Stomach (tissue), 9 donors: ENCODE data around the gene IMPDH1. TPM values are rescaled to one million over a fixed set of nuclear protein-coding genes. Genes with fewer than 3 reads are reported as not detected.

Experiments used
- DNase-seq, 2 donors: peaks; one replicate each; pipeline versions ENCODE4 v3.0.0 to v3.0.0-alpha.2; 2013 to 2019
- H3K27ac ChIP-seq, 5 donors: fragments of 200-600 bp in 4 of 5; sonication (generic) in 4 of 5; one replicate each; pipeline ENCODE4 v1.5.1; 2013 to 2019; ENCODE audit warnings: mild to moderate bottlenecking in 1 of 5, moderate library complexity in 1 of 5
- H3K27me3 ChIP-seq, 3 donors: fragments of 200-600 bp; sonication (generic); one replicate each; pipeline ENCODE4 v1.5.1; 2017 to 2019; ENCODE audit warnings: mixed run types in 1 of 3
- H3K36me3 ChIP-seq, 4 donors: fragments of 200-600 bp; sonication (generic); 1 replicate in 3 of 4; 2 replicates in 1 of 4; pipeline ENCODE4 v1.5.1; 2016 to 2019
- H3K4me1 ChIP-seq, 4 donors: fragments of 200-600 bp; sonication (generic); one replicate each; pipeline ENCODE4 v1.5.1; 2016 to 2019
- H3K4me3 ChIP-seq, 4 donors: fragments of 200-600 bp; sonication (generic) in 3 of 4; one replicate each; pipeline ENCODE4 v1.5.1; 2016 to 2019; ENCODE audit warnings: mild to moderate bottlenecking in 1 of 4
- H3K9me3 ChIP-seq, 4 donors: fragments of 200-600 bp; sonication (generic); one replicate each; pipeline ENCODE4 v1.5.1; 2016 to 2019
- CTCF ChIP-seq, 7 experiments: fragments of 450-650 bp in 4 of 7; fragments of 200-600 bp in 3 of 7; sonication (generic) in 3 of 7; IDR thresholded peaks; one replicate each; pipeline ENCODE4 v1.5.1; 2016 to 2019; ENCODE audit warnings: antibody characterized with exemption in 7 of 7, control low read depth in 2 of 7, mild to moderate bottlenecking in 1 of 7
- EP300 ChIP-seq: sonication (generic); formaldehyde crosslinking; IDR thresholded peaks from one replicate; pipeline ENCODE4 v1.6.1; 2017; ENCODE audit warnings: antibody characterized with exemption
- POLR2A ChIP-seq, 4 donors: fragments of 450-650 bp; IDR thresholded peaks; one replicate each; pipeline ENCODE4 v1.6.1; 2016; ENCODE audit warnings: antibody characterized with exemption in 4 of 4, control low read depth in 2 of 4, mild to moderate bottlenecking in 1 of 4, moderate library complexity in 1 of 4
- POLR2AphosphoS5 ChIP-seq, 3 donors: sonication (generic); formaldehyde crosslinking; IDR thresholded peaks; one replicate each; pipeline ENCODE4 v1.6.1; 2016; ENCODE audit warnings: antibody characterized with exemption in 3 of 3
- WGBS, 5 donors: extraction: QIAGEN DNeasy Blood & Tissue Kit in 3 of 5; methylation state at CpG; one replicate each; pipeline versions ENCODE4 v1.1.5 to v1.1.7; 2013 to 2018; 5-methylcytosine and 5-hydroxymethylcytosine counted together
- intact Hi-C: fragments of 100-400 bp; cut with DNase I; formaldehyde crosslinking; loops from one replicate; pipeline ENCODE4 v1.15.1; 2023; ENCODE audit warnings: low total_unique reads
- polyA plus RNA-seq, 3 donors: library from polyadenylated mRNA; stranded (reverse); fragments of 200-250 nt; gene quantifications; one replicate each; pipeline ENCODE4 v1.2.3, GENCODE V29; 2013
- total RNA-seq, 5 donors: library from RNA; depleted of rRNA; stranded (reverse); fragments of >200 nt; gene quantifications; one replicate each; pipeline versions ENCODE4 v1.1.0 to v1.2.3, GENCODE V29; 2014 to 2016
- donor health status: healthy with polysubstance abuse.
- donor health status: Bipolar disorder and iron deficiency.
- donor health status: healthy.

The IMPDH1 gene
- total and polyA plus RNA-seq, 8 donors: 32.7 to 188 (median 69.0) TPM

- 48 to 77% (median 67%) methylated on average over 6 of the region's 6 CpGs for WGBS, 5 donors
- peaks cover 0 to 60% (median 30%) of the 10 kb centered on the region in 3 donors for H3K27me3 ChIP-seq
- intact Hi-C loops: no loop called here
- DNase-seq: peak in 1 of 2 donors; percentile 28
- no peaks in the 10 kb centered on the region for H3K36me3 ChIP-seq
- H3K27ac ChIP-seq: no peak overlapping the region
- H3K9me3 ChIP-seq: no peaks in the 10 kb centered on the region
- H3K4me3 ChIP-seq: no peak overlapping the region
- peaks cover 11 to 31% (median 23%) of the 10 kb centered on the region in 4 donors for H3K4me1 ChIP-seq
- TF ChIP-seq POLR2AphosphoS5 (IDR thresholded peaks at IDR 0.05): no peak
- no peak for TF ChIP-seq POLR2A (IDR thresholded peaks at IDR 0.05)
- TF ChIP-seq CTCF (IDR thresholded peaks at IDR 0.05): no peak
- no peak for TF ChIP-seq EP300
Measured at GRCh38 chr7:128357217-128357613, 52.6 kb downstream of the IMPDH1 start.

GRCh38 chr7:128356546-128357216, 53.1 kb downstream of the IMPDH1 start:
- DNase-seq: no peak
- Histone ChIP-seq H3K36me3 (no peaks in the 10 kb centered on the region), H3K9me3 (no peaks in the 10 kb centered on the region), H3K27me3 (peaks cover 0 to 60% (median 33%) of the 10 kb centered on the region in 3 donors), H3K27ac (no peak overlapping the region), H3K4me3 (no peak overlapping the region), H3K4me1 (peaks cover 13 to 30% (median 21%) of the 10 kb centered on the region in 4 donors)
- intact Hi-C loops: no loop called here
- TF ChIP-seq EP300: no peak
- TF ChIP-seq CTCF (IDR thresholded peaks at IDR 0.05): no peak
- TF ChIP-seq POLR2AphosphoS5 (IDR thresholded peaks at IDR 0.05): no peak
- TF ChIP-seq POLR2A (IDR thresholded peaks at IDR 0.05): no peak
- WGBS, 5 donors: 74 to 85% (median 78%) methylated on average over 2 of the region's 2 CpGs

GRCh38 chr7:128353610-128354009, 56.2 kb downstream of the IMPDH1 start:
- H3K4me3 ChIP-seq: no peak overlapping the region
- no peaks in the 10 kb centered on the region for H3K9me3 ChIP-seq
- peaks cover 0 to 53% (median 32%) of the 10 kb centered on the region in 3 donors for H3K27me3 ChIP-seq
- H3K4me1 ChIP-seq: peaks cover 7 to 24% (median 13%) of the 10 kb centered on the region in 4 donors
- H3K27ac ChIP-seq: no peak overlapping the region
- no peak for DNase-seq
- intact Hi-C loops: no loop called here
- WGBS, 5 donors: 89 to 100% (median 100%) methylated on average over 1 of the region's 1 CpG
- no peaks in the 10 kb centered on the region for H3K36me3 ChIP-seq
- no peak for TF ChIP-seq POLR2A (IDR thresholded peaks at IDR 0.05)
- no peak for TF ChIP-seq EP300
- no peak for TF ChIP-seq POLR2AphosphoS5 (IDR thresholded peaks at IDR 0.05)
- TF ChIP-seq CTCF (IDR thresholded peaks at IDR 0.05): no peak

- Histone ChIP-seq H3K9me3 (no peaks in the 10 kb centered on the region), H3K27me3 (peaks cover 0 to 53% (median 32%) of the 10 kb centered on the region in 3 donors), H3K27ac (no peak overlapping the region), H3K4me3 (no peak overlapping the region), H3K4me1 (peaks cover 7 to 24% (median 13%) of the 10 kb centered on the region in 4 donors), H3K36me3 (no peaks in the 10 kb centered on the region)
- intact Hi-C loops: no loop called here
- TF ChIP-seq EP300 (no peak), CTCF (IDR thresholded peaks at IDR 0.05) (no peak), POLR2A (IDR thresholded peaks at IDR 0.05) (no peak), POLR2AphosphoS5 (IDR thresholded peaks at IDR 0.05) (no peak)
- DNase-seq: no peak
- 66 to 79% (median 75%) methylated on average over 3 of the region's 3 CpGs for WGBS, 5 donors
Measured at GRCh38 chr7:128353189-128353588, 56.6 kb downstream of the IMPDH1 start.
